Amniotic epithelial cell (primary cell): ENCODE results near the gene UFM1.
A peak's percentile ranks its signal among the peaks of the same experiment; 100 is the strongest.
"Not testable (repeated sequence)": the region's sequence is repeated elsewhere in the genome, so short reads cannot be mapped to it uniquely, and the experiment has no call there.

Experiments used
- DNase-seq: peaks from one replicate; pipeline ENCODE4 v3.0.0-alpha.2; 2010; ENCODE audit warnings: low read depth

UFM1 gene

DNA sequence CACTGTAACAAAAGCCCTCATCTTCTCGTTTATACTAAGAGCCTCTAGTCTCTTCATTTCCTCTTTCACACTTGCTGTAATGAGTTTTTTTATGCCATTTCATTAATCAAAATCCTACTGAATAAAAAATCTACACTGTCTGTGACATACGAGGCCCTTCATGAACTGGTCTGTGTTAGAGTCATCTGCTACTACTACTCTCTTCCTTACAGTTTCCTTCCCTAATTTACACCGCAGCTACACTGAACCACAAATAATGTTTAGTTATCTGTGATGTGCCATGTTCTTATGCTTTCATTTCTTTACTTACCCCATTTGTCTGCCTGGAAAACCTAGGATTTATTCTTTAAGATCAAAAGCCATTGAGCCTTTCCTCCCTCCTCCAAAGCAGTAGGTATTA, 16.0 kb downstream of the UFM1 start:
- no peak for DNase-seq

DNA sequence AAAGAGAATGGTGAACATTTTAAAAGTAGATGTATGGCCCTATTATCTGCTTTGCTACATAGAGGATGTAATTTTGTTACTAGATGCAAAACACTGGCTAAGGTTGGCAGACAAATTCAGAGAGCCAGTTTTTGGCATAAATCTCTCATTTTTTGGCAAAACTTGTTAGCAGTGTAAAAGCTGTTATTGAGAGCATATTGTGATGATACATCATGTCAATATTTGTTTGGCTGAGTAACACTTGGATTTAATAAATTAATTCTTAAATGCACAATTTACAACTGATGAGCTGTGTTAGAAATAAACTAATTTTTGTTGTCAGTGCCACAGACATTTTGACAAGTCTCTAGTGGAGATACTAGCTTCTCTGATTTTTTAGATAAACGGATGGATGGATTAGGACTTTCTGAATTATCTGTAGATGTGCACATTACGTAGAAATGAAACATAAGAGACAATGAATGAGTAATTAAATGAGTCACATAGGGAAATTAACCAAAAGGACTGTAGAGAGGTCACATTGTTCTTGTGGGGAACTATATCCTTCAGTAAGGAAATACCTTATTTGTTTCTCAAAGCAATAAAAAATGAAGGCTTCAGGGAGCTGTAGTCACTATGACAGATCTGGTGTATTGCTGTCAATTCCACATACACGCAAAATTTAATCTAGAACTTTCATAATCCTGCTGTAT, 17.4 kb downstream of the UFM1 start:
- DNase-seq = peak; percentile 13

DNA sequence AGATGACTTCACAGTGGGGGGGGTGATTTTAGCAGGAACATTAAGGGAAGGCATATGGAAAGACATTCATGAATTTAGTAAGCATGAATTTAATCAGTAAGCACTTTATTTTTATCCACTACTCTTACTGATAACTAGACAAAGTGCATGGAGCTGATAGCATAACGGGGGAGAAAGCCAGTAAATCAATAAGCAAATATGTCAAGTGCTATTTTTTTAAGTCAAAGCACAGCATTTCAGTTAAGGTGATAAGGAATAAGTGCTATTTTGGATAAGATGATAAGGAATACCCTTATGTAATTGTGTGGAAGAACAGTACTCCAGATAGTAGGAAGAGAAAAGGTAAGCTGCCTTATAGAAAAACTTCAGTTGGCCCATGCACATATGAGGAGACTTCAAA, 19.4 kb downstream of the UFM1 start:
- DNase-seq = no peak

DNA sequence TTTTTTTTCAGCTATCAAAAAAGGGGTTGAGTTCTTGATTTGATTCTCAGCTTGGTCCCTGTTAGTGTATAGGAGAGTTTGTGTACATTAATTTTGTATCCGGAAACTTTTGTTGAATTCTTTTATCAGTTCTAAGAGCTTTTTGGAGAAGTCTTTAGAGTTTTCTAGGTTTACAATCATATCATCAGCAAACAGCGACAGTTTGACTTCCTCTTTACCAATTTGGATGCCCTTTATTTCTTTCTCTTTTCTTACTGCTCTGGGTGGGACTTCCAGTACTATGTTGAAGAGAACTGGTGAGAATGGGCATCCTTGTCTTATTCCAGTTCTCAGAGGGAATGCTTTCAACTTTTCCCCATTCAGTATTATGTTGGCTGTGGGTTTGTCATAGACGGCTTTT, 20.4 kb downstream of the UFM1 start:
- DNase-seq = not testable (repeated sequence)

DNA sequence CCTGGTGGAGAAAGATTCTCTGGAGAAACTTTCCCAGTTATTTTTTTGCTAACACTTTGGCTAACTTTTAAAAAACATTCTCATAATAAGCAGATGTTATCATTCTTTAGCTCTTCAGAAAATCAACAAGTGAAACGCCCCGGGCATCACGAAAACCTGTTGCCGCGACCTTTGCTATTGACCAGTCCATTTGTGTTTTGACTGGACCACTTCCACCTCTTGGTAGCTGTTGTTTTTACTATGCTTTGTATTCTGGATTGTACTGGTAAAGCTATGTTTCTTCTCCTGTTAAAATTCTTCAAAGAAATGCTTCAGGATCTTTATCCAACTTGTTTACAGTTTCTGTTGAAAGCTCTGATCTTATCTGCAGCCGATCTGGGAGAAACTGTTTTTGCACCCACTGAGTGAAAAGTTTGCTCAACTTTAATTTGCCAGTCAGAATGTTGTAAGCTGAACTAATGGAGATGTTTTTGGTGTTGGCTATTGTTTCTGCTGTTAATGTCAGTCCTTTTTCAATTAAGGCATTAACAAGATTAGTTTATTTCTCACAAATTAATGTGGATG, 23.3 kb downstream of the UFM1 start:
- peak; percentile 13 for DNase-seq

DNA sequence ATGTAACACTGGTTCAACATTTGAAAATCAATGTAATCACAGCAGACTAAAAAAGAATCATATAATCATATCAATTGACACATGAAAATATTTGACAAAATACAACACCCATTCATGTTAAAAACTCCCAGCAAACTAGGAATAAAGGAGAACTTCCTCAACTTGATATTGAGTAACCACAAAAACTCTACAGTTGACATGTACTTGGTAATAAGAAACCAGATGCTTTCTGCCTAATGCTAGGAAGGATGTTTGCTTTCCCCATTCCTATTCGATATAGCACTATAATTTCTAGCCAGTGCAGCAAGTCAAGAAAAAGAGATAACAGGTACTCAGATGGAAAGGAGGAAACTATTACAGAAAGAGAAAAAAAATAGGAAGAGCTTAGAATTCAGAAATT, 26.9 kb downstream of the UFM1 start:
- no peak for DNase-seq

DNA sequence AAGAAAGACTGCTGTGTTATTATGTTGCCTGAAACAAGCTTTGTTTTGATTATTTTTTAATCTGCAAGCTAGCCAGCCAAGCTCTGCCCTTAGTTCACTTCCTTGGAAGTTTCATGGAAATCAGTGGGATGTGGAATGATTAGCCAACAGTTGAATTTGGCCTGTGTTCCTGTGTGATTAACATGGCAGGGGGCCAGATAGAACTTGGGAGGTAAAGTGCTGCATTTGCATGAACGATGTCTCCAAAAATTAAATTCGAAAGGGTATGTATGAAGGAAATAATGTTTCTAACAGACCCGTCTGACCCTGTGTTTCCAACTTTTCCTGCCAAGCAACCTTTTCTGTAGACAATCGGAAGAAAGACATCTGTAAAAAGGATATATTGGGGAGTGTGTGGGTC, 32.2 kb downstream of the UFM1 start:
- no peak for DNase-seq

DNA sequence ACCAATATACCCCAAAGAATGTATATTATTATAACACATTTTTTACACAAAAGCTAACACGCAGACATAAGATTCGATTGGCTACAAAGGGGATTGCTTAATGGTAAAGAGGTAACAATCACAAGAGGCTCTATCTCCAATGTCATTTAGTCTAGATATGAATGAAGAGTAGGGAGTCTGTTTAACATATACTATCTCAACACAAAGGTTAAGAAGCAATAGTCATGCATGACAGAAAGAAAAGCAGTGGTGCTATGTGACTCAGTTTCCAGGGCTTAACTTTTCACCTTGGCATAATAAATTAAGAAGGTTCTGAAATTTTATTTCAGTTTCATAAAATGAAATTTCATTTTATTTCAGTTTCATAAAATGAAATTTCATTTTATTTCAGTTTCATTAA, 33.3 kb downstream of the UFM1 start:
- DNase-seq = no peak

DNA sequence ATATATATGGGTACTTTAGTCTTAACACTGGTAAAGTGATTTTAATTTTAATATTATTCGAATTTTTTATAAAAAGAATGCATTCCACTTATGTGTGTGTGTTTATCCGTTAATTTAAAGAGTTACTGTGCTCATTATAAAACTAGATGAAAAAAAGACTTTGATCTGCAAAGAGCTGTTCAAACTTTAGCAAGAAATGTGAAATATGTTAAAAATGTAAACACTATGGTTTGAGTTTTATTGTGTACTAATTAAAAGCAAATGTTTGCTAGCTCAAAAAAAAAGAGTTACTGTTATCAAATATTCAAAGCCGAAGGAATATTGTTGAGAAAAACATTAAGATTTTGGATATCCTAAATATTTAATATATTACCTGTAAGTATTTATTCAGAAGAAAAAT, 34.5 kb downstream of the UFM1 start:
- DNase-seq = no peak

DNA sequence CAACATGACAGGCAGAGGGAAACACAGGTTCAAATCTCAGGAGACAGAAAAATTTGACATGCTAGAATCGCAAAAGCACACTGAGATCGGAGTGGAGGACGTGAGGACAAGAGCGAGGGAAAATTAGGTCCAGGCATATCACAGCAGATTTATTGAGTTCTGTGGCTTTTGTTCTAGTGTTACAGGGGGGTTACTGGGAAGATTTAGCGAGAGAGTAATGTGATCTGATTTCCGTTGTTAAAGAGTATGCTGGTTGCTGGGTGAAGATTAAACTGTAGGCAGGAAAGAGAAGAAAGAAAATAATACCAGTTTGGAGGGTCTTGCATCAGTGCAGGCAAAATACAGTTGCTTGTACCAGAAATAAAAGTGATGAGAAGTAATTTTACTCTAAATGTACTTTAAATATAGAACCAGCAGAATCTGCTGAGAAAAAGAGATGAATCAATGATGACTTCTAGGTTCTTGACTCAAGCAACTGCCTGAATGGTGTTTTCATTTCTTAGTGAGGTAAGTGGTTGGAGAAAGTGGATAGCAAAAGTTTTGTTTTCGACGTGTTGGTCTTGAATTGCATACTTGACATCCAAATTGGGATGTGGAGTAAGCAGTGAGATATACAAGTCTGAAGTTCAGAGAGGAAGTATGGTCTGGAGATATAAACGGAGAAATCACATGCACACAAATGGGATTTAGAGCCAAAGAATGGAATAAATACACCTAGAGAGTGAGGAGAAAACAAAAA, 35.7 kb downstream of the UFM1 start:
- DNase-seq = no peak

DNA sequence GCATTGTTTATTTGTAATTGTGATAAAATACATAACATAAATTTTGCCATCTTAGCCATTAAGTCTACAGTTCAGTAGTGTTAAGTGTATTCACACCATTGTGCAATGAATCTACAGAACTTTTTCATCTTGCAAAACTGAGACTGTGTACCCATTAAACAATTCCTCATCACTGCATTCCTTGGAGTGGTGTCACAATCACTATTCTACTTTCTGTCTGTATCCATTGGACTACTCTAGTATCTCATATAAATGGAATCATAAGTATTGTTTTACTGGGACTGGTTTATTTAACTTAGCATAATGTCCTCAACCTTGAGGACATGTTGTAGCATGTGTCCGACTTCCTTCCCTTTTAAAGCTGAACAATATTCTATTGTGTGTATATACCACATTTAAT, 36.8 kb downstream of the UFM1 start:
- DNase-seq = peak; percentile 27

DNA sequence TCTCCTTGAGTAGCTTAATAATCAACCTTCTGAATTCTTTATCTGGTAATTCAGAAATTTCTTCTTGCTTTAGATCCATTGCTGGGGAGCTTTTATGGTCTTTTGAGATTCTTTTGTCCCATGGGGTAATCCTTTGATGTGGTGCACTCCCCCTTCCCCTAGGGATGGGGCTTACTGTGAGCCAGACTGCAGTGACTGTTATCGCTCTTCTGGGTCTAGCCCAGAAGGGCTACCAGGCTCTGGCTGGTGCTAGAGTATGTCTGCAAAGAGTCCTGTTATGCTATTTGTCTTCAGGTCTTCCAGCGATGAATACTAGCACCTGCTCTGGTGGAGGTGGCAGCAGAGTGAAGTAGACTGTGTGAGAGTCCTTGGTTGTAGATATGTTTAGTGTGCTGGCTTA, 41.7 kb downstream of the UFM1 start:
- no peak for DNase-seq

DNA sequence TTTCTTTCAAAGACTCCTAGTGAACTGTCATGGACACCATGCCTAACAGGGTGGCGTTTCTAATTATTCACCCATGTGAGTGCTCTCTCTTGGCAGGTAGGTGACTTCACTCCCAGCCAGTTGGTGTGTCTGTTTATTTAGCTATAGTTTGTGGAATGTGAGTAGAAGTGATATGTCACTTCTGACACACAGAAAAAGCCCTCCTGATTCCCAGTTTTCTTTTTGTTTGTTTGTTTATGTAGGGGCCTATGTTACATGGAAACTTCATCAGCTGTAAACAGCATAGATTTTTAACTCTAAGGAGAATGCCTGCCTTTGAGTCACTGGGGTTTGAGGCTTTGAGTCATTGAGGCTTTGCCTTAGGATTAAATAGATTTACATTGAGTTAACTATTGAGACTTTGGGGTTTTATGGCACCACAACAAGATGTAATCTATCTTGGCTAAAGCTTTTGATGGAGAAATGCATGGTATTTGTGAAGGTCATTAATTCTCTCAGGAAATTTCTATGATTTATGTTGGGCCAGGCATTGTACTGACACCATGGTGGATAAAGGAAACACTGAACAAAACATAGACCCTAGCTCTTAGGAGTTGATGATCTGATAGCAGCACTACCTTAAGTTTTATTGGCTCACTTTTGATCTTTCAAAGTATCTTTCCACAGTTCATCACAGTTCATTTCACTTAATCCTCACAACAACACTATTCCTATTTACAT, 45.3 kb downstream of the UFM1 start:
- peak; percentile 37 for DNase-seq

DNA sequence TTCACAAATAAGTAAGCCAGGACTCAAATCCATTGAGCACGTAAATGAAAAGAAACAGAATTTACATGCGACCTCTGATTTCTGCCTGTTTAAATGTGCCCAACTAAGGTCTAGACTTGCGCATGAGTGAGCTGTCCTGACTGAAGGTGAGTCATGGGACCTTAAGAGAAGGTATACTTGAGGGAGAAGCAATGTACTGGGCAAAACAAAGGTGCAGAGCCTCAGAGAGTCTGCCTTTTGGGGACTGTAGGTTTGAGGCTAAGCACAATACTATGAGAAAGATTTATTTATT, 45.8 kb downstream of the UFM1 start:
- DNase-seq = peak; percentile 7

DNA sequence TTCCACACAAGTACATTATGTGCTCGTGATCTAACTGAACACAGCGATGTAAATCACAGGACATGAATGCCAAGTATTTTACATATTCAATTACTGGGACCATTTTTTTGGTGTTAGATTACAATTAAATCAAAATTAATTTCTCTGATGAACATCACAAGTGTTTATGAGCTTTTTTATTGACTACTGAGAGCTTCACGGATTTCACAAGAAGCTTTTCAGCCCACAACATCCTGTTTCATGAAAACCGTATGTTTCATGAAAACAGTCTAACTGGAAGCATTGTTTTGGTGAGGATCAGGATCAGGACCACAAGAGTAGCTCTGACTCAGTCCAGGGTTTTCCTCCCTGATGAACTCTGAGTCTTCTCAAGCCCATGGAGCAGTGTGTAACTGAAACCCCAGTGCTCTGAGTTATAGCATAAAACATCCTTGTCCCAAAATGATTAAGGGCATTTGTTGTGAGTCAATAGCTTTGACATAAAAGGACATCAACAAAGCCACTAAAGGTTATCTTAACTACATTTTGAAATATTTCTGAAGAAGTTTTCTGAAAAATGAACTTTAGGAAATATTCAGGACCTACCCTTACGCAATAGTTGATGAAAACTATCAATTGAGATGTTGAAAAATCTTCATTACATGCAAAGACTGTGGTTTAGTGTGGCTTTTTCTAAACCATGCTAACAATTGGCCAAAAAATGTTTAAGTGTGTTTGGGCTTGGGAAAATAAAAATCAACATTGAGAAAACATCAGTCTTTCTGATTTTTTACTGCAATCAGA, 49.3 kb downstream of the UFM1 start:
- DNase-seq = peak; percentile 72

DNA sequence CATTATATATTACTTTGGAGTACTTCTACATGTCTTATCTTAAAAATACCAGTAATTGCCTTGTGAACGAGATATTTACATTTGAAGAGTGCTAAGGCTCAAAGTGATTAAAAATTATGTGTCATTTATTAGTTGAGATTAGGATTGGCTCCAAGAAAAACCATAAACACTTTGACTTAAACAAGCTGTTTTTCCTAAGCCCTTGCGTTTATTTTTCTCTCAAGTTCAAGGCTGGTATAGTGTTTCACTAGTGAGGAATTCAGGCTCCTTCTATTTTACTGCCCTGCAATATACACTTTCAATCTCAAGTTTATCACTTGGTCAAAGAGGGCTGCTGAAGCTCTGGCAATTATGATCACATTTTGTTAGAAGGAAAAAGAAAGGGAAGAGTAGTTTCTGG, 49.9 kb downstream of the UFM1 start:
- DNase-seq = no peak

DNA sequence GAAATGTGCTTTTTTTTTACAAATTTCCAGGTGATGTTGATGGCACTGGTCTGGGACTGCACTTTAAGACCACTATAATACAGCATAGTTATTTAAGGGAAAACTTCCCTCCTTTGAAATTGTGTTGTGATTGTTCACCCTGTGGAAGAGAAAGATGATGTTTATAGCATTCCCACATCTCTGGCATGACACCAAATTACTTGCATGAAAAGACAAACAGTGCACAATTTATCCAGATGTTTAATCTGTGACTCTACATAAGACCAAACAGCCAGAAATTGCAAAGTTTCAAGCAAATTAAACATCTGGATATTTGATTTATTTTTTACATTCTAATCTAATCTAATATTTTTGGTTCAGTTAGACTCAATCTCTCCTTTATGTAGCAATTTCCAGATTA, 51.6 kb downstream of the UFM1 start:
- DNase-seq = no peak

DNA sequence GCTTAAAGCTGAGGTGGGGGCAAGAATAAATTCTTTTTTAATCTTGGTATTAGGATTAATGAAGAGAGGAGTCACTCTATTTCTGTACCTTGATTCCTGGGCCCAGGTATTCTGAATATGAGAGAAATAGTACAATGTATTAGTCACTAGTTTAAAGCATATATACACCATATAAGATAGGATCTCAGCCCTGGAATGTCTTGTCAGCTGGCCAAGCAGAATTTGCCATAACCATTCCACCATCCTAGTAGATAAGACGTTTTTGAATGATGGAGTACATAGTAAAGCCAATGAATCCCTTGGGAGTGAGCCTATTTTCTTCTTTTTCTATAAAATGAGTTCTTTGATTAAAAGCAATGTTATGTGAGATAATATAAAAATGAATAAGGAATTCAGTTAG, 55.6 kb downstream of the UFM1 start:
- no peak for DNase-seq

DNA sequence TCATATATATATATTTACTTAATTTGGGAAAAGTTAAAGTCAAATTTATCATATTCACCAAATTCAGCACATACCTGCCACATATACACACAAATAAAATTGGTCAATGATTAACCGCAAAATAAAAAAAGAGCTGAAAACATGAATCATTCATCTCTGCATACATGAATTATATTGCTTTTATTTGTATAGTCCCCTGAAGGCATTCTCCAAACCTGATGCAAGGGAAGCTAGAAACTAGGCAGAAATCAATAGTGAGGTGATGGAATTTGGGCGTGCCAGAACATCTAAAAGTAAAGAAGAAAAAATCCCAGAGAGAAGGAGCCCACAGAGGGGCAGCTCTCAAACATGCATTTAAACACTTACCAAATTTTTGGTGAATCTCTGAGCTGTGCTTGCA, 60.1 kb downstream of the UFM1 start:
- DNase-seq = no peak

DNA sequence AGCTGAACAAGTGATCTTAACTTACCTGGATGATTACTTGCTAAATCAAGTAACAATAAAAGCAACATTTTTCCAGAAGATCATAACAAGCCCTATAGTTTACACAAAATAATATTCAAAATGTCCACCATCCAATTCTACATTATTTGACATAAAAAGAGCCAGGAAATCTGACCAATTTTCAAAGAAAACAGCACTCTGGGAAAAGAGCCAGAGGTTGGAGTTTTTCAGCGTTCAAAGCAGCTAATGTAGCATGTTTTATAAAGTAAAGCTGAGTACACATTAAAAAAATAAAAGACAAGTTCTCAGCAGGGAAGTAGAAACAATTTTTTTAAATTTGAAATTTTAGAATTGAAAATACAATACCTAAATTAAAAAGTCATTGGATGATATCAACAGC, 62.6 kb downstream of the UFM1 start:
- no peak for DNase-seq
